Measurements from ENCODE around the gene GIGYF1.
"Not testable (repeated sequence)": the region's sequence is repeated elsewhere in the genome, so short reads cannot be mapped to it uniquely, and the experiment has no call there.

Gene GIGYF1

DNA sequence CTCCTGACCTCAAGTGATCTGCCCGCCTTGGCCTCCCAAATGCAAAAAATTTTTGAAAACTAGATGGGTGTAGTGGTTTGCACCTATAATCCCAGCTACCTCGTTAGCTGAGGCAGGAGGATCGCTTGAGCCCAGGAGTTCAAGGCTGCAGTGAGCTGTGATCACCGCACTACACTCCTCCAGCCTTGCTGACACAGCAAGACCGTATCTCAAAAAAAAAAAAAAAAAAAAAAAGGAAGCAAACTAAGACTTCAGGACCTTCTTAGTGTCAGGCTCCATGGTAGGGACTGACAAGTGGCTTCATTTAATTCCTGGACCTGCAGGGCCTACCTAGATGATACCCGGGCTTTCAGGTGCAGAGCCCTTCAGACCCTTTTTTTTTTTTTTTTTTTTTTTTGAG lies 14.3 kb upstream of the GIGYF1 start:
- DNase-seq (ENCODE audit: low read depth), result no peak

DNA sequence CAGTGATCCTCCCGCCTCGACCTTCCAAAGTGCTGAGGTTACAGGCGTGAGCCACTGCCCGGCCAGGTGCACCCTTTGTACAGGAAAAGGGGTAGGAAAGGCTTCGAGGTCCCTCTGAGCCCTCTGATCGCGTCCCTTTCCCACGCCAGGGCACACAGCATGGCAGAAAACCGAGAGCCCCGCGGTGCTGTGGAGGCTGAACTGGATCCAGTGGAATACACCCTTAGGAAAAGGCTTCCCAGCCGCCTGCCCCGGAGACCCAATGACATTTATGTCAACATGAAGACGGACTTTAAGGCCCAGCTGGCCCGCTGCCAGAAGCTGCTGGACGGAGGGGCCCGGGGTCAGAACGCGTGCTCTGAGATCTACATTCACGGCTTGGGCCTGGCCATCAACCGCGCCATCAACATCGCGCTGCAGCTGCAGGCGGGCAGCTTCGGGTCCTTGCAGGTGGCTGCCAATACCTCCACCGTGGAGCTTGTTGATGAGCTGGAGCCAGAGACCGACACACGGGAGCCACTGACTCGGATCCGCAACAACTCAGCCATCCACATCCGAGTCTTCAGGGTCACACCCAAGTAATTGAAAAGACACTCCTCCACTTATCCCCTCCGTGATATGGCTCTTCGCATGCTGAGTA lies 12.7 kb upstream of the GIGYF1 start:
- TF ChIP-seq, protein P1, sequence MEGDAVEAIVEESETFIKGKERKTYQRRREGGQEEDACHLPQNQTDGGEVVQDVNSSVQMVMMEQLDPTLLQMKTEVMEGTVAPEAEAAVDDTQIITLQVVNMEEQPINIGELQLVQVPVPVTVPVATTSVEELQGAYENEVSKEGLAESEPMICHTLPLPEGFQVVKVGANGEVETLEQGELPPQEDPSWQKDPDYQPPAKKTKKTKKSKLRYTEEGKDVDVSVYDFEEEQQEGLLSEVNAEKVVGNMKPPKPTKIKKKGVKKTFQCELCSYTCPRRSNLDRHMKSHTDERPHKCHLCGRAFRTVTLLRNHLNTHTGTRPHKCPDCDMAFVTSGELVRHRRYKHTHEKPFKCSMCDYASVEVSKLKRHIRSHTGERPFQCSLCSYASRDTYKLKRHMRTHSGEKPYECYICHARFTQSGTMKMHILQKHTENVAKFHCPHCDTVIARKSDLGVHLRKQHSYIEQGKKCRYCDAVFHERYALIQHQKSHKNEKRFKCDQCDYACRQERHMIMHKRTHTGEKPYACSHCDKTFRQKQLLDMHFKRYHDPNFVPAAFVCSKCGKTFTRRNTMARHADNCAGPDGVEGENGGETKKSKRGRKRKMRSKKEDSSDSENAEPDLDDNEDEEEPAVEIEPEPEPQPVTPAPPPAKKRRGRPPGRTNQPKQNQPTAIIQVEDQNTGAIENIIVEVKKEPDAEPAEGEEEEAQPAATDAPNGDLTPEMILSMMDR (IDR thresholded peaks at IDR 0.05; ENCODE audit: insufficient read depth, low read depth, low read length, missing control alignments), result no peak
- no peak for DNase-seq (ENCODE audit: low read depth)
- peak overlapping the region; percentile 97 for H3K4me3 ChIP-seq (ENCODE audit: low read depth, low read length)

More for the DNA sequence above, 14.3 kb upstream of the GIGYF1 start:
- TF ChIP-seq, protein P1 (IDR thresholded peaks at IDR 0.05; ENCODE audit: insufficient read depth, low read depth, low read length, missing control alignments), result no peak
- no peak overlapping the region for H3K4me3 ChIP-seq (ENCODE audit: low read depth, low read length)

DNA sequence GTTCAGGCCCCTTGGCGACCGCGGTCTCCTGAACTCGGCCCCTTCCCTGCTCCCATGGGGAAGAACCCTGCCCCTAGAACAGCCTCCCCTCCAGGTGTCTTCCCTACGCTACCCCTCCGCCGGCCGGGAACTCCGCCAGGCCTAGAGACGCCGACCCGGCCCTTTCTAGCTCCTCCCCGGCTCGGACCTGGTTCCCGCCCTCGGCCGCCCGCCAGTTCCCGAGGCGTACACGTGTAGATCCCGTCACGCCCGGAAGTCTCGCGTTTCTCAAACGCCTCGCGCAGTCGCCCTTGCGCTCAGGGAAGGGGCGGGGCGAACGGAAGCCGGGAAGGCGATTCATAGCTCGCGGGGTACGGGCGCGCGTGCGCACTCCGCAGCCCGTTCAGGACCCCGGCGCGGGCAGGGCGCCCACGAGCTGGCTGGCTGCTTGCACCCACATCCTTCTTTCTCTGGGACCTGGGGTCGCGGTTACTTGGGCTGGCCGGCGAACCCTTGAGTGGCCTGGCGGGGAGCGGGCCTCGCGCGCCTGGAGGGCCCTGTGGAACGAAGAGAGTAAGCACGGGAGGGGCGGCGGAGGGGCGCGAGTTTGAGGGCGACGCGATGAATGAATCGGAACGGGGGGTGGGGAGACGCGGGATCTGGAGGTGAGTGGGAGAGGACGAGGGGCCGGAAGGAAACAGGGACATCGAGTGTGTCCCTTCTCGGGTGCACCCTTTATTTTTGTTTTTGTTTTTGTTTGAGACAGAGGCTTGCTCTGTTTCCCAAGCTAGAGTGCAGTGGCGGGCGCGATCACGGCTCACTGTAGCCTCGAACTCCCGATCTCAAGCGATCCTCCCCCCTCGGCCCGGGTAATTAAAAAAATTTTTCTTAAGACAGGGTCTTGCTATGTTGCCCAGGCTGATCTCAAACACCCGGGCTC lies 12.0 kb upstream of the GIGYF1 start, which contains the start of gene POP7:
POP7 (plus strand) TSS at position 369 of the 919 bp plus-strand sequence. CDS start 710 bp downstream, outside the sequence.
- peak; percentile 99 for DNase-seq (ENCODE audit: low read depth)
- H3K4me3 ChIP-seq (ENCODE audit: low read depth, low read length), result peak within 1 kb of the TSS; percentile 97
- TF ChIP-seq, protein P1 (IDR thresholded peaks at IDR 0.05; ENCODE audit: insufficient read depth, low read depth, low read length, missing control alignments), result no peak

DNA sequence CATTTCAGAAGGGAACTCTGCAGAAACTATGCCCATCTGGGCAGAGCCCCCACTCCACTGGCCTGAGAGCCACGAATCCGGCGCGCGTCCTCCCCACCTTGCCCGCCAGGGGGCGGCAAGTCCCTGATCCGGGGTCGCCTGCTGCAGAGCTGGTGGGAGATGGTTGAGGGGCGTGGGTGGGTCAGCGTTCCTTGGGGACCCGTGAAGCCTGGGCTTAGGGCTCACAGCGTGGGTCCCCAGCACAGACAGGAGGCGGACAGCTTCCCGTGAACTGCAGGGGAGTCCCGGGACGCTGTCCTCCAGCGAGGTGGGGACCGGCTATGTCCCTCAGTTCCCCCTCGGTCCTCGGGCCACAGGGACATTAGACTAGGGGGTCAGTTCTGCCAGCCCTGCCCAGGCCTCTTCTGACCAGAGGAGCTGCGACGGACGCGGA lies 11.3 kb upstream of the GIGYF1 start:
- TF ChIP-seq, protein P1 (IDR thresholded peaks at IDR 0.05; ENCODE audit: insufficient read depth, low read depth, low read length, missing control alignments), result peak; percentile 98
- DNase-seq (ENCODE audit: low read depth), result peak; percentile 86
- H3K4me3 ChIP-seq (ENCODE audit: low read depth, low read length), result peak overlapping the region; percentile 97

DNA sequence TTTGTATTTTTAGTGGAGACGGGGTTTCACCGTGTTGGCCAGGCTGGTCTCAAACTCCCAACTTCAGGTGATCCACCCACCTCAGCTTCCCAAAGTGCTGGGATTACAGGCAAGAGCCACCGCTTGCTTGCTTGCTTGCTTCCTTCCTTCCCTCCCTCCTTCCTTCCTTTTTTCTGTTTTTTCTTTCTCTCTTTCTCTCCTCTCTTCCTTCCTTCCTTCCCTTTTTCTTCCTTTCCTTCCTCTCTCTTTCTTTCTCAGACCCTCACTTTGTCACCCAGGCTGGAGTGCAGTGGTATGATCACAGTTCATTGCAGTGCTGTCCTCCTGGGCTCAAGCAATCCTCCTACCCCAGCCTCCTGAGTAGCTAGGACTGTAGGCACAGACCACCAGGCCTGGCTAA lies 7.0 kb upstream of the GIGYF1 start:
- H3K4me3 ChIP-seq (ENCODE audit: low read depth, low read length); DNase-seq (ENCODE audit: low read depth): not testable (repeated sequence)

DNA sequence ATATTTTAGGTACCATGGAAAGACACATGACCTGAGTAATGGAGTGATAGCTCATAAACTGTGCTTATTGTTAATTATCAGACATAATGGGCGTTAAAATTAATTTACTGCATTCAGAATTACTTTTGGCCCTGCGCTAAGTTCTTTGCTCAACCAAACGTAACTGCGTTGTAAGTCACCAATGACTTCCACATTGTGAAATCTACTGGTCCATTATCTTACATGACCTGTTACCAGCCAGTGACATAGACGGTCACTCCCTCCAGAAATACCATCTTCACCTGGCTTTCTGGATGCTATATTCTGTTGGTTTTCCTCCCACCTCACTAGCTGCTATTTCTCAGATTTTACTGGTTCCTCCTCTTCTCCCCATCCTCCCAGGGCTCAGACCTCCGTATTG lies 5.0 kb upstream of the GIGYF1 start:
- no peak for DNase-seq (ENCODE audit: low read depth)
- H3K4me3 ChIP-seq (ENCODE audit: low read depth, low read length), result no peak overlapping the region

DNA sequence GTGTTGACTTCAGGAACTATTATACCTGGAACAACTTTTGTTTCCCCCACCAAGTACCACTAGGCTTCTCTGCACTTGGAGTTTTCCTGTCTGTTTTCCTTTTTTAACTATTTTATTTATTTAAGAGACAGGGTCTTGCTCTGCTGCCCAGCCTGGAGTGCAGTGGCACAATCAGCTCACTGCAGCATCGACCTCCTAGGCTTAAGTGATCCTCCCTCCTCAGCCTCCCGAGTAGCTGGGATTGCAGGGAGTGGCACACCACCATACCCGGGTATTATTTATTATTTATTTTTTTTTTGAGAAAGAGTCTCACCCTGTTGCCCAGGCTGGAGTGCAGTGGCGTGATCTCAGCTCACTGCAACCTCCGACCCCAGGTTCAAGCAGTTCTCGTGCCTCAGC lies 2.1 kb upstream of the GIGYF1 start:
- H3K4me3 ChIP-seq (ENCODE audit: low read depth, low read length), result no peak overlapping the region
- TF ChIP-seq, protein P1 (IDR thresholded peaks at IDR 0.05; ENCODE audit: insufficient read depth, low read depth, low read length, missing control alignments), result no peak
- DNase-seq (ENCODE audit: low read depth), result no peak

More for the DNA sequence above, 5.0 kb upstream of the GIGYF1 start:
- TF ChIP-seq, protein P1 (IDR thresholded peaks at IDR 0.05; ENCODE audit: insufficient read depth, low read depth, low read length, missing control alignments), result no peak

Data from GM12865 (cell line).